K562 (cell line): ENCODE data around the gene TRMT2A. TPM values are rescaled to one million over a fixed set of nuclear protein-coding genes. Genes with fewer than 3 reads are reported as not detected.

Experiments
- BCOR ChIP-seq: fragments of 450-650 bp; IDR thresholded peaks from 2 replicates; pipeline ENCODE4 v1.6.1; 2016
- DMBX1 ChIP-seq: fragments of 250-450 bp; sonication (Bioruptor Pico); IDR thresholded peaks from 2 replicates; pipeline ENCODE4 v1.8.0; 2022; ENCODE audit warnings: inconsistent platforms, mild to moderate bottlenecking, moderate library complexity, borderline replicate concordance
- ESRRA ChIP-seq: fragments of 450-650 bp; IDR thresholded peaks from 2 replicates; pipeline ENCODE4 v1.6.1; 2014; ENCODE audit warnings: low read depth, mild to moderate bottlenecking, moderate library complexity, borderline replicate concordance
- PTRF ChIP-seq: fragments of 450-650 bp; IDR thresholded peaks from 2 replicates; pipeline ENCODE4 v1.6.1; 2016; ENCODE audit warnings: mild to moderate bottlenecking, missing genetic modification characterization, missing compliant biosample characterization
- SMC3 ChIP-seq: conservative IDR thresholded peaks from 2 replicates; pipeline ENCODE4 v1.6.1; 2011; ENCODE audit warnings: low read depth, low read length, improper control_type of control experiment; ENCODE audit not compliant: insufficient read depth
- SPI1 ChIP-seq: IDR thresholded peaks from 2 replicates; pipeline ENCODE4 v1.6.1; 2011; ENCODE audit warnings: low read depth, low read length, control low read depth, borderline replicate concordance
- TBP ChIP-seq: optimal IDR thresholded peaks from 2 replicates; pipeline ENCODE3; 2011; ENCODE audit warnings: low read depth, low read length, improper control_type of control experiment
- ZNF41 ChIP-seq: fragments of 250-450 bp; sonication (Bioruptor Pico); conservative IDR thresholded peaks from 2 replicates; pipeline ENCODE4 v1.4.0; 2020; ENCODE audit warnings: mild to moderate bottlenecking
- ZNF561 ChIP-seq: fragments of 450-650 bp; formaldehyde crosslinking; conservative IDR thresholded peaks from 2 replicates; pipeline ENCODE4 v1.4.0; 2020; ENCODE audit warnings: mild to moderate bottlenecking, moderate library complexity
- polyA plus RNA-seq, 8 experiments: library from polyadenylated mRNA; depleted of rRNA in 4 of 8; stranded (reverse) in 5 of 8; unstranded in 3 of 8; fragments of >200 nt; fragmentation: Nextera tagmentation in 2 of 8; fragmentation: Illumina TruSeq in 1 of 8; extraction: Ambion mirVana in 2 of 8; extraction: Trizol in 1 of 8; gene quantifications; 2 replicates each; pipeline versions ENCODE4 v1.2.1 to v1.2.3, GENCODE V29; 2011 to 2014; ENCODE audit warnings: inconsistent platforms in 1 of 8, missing spikeins in 1 of 8
- total RNA-seq, 7 experiments: library from RNA; depleted of rRNA in 6 of 7; stranded (reverse); fragments of >200 nt in 6 of 7; fragmentation: Illumina TruSeq in 2 of 7; extraction: Trizol in 2 of 7; gene quantifications; 2 replicates each; pipeline versions ENCODE4 v1.2.1 to v1.2.3, GENCODE V29; 2011 to 2021; ENCODE audit warnings: low replicate concordance in 1 of 7
- TF ChIP-seq, protein P1 (sequence below): fragments of 450-650 bp; IDR thresholded peaks from 2 replicates; pipeline ENCODE4 v1.6.1; 2017; ENCODE audit warnings: antibody characterized with exemption
- TF ChIP-seq, protein P2 (sequence below): sonication (generic); formaldehyde crosslinking; IDR thresholded peaks from 2 replicates; pipeline ENCODE4 v1.9.0; 2022; ENCODE audit warnings: mild to moderate bottlenecking, missing genetic modification reagents
- TF ChIP-seq, protein P3 (sequence below): fragments of 200-800 bp; sonication (Bioruptor generic); IDR thresholded peaks from 2 replicates; pipeline ENCODE4 v1.6.1; 2017; ENCODE audit warnings: missing genetic modification characterization, missing compliant biosample characterization
- TF ChIP-seq, protein P4 (sequence below): fragments of 250-450 bp; sonication (Bioruptor Pico); IDR thresholded peaks from 2 replicates; pipeline ENCODE4 v1.4.0; 2020; ENCODE audit warnings: mild to moderate bottlenecking, moderate library complexity, borderline replicate concordance
- TF ChIP-seq, protein P5 (sequence below): sonication (generic); formaldehyde crosslinking; IDR thresholded peaks from 2 replicates; pipeline ENCODE4 v1.8.0; 2022; ENCODE audit warnings: missing genetic modification reagents, mild to moderate bottlenecking, borderline replicate concordance
- TF ChIP-seq, protein P6 (sequence below): fragments of 250-450 bp; sonication (Bioruptor Pico); IDR thresholded peaks from 2 replicates; pipeline ENCODE4 v1.6.1; 2021; ENCODE audit warnings: mild to moderate bottlenecking

TRMT2A gene
- total and polyA plus RNA-seq, 9 of the 15 experiments (the other 6 are each of a cell fraction or from before 2014, with no cell fraction given) = 1.6 to 265 (median 140) TPM

DNA sequence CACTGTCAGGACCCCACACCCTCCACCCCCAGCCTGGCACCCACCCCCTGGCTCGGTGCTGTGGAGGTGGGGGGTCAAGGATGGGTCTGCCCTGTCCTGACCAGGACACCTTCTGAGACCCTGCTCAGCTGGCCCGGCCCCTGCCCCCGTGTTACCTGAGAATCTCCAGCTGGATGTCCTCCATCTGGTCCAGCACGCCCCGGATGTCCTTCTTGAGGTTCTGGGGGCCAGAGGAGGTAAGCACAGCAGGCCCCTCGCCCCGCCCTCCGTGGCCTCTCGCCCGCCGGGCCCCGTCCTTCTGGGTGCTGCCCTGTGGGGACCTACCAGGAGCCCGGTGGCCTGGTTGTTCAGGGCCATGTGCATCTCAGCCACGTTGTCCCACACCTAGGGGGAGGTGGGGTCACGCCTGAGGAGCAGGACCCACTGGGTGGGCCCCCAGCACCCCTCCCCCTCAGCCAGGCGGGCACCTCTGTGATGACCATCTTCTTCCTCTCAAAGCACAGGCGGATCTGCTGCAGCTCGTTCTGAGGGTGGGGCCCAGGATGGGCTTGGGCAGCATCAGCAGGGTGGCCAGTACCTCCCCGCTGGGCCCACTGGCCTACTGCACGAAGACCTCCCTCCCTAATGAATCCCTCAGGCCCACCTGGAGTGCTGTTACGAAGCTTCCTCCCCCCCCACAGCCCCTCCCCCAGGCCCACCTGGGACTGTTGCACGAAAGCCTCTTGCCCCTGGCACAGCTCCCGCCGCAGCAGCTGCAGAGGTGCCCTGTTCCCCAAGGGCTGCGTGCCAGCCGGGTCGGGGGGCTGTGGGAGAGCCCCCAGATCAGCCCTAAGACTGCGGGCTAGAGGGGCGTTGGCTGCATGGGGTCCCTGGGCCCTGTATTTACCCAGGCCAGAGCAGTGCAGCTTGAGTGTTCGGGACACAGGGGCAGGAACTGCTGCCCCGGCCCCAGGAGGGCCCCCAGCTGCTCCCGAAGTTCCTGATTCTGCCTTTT, 32.5 kb upstream of the TRMT2A start (continued):
- TF ChIP-seq, protein P1, sequence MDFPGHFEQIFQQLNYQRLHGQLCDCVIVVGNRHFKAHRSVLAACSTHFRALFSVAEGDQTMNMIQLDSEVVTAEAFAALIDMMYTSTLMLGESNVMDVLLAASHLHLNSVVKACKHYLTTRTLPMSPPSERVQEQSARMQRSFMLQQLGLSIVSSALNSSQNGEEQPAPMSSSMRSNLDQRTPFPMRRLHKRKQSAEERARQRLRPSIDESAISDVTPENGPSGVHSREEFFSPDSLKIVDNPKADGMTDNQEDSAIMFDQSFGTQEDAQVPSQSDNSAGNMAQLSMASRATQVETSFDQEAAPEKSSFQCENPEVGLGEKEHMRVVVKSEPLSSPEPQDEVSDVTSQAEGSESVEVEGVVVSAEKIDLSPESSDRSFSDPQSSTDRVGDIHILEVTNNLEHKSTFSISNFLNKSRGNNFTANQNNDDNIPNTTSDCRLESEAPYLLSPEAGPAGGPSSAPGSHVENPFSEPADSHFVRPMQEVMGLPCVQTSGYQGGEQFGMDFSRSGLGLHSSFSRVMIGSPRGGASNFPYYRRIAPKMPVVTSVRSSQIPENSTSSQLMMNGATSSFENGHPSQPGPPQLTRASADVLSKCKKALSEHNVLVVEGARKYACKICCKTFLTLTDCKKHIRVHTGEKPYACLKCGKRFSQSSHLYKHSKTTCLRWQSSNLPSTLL = no peak
- TF ChIP-seq, protein P2, sequence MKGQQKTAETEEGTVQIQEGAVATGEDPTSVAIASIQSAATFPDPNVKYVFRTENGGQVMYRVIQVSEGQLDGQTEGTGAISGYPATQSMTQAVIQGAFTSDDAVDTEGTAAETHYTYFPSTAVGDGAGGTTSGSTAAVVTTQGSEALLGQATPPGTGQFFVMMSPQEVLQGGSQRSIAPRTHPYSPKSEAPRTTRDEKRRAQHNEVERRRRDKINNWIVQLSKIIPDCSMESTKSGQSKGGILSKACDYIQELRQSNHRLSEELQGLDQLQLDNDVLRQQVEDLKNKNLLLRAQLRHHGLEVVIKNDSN (CRISPR knock-in tag) = 0 out of 2 replicates have a peak, but pooled peaks have one; percentile 4
- TF ChIP-seq, protein P3, sequence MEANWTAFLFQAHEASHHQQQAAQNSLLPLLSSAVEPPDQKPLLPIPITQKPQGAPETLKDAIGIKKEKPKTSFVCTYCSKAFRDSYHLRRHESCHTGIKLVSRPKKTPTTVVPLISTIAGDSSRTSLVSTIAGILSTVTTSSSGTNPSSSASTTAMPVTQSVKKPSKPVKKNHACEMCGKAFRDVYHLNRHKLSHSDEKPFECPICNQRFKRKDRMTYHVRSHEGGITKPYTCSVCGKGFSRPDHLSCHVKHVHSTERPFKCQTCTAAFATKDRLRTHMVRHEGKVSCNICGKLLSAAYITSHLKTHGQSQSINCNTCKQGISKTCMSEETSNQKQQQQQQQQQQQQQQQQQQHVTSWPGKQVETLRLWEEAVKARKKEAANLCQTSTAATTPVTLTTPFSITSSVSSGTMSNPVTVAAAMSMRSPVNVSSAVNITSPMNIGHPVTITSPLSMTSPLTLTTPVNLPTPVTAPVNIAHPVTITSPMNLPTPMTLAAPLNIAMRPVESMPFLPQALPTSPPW = no peak
- TF ChIP-seq DMBX1 (CRISPR knock-in tag) = no peak
- TF ChIP-seq, protein P4, sequence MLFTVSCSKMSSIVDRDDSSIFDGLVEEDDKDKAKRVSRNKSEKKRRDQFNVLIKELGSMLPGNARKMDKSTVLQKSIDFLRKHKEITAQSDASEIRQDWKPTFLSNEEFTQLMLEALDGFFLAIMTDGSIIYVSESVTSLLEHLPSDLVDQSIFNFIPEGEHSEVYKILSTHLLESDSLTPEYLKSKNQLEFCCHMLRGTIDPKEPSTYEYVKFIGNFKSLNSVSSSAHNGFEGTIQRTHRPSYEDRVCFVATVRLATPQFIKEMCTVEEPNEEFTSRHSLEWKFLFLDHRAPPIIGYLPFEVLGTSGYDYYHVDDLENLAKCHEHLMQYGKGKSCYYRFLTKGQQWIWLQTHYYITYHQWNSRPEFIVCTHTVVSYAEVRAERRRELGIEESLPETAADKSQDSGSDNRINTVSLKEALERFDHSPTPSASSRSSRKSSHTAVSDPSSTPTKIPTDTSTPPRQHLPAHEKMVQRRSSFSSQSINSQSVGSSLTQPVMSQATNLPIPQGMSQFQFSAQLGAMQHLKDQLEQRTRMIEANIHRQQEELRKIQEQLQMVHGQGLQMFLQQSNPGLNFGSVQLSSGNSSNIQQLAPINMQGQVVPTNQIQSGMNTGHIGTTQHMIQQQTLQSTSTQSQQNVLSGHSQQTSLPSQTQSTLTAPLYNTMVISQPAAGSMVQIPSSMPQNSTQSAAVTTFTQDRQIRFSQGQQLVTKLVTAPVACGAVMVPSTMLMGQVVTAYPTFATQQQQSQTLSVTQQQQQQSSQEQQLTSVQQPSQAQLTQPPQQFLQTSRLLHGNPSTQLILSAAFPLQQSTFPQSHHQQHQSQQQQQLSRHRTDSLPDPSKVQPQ = no peak
- TF ChIP-seq, protein P5, sequence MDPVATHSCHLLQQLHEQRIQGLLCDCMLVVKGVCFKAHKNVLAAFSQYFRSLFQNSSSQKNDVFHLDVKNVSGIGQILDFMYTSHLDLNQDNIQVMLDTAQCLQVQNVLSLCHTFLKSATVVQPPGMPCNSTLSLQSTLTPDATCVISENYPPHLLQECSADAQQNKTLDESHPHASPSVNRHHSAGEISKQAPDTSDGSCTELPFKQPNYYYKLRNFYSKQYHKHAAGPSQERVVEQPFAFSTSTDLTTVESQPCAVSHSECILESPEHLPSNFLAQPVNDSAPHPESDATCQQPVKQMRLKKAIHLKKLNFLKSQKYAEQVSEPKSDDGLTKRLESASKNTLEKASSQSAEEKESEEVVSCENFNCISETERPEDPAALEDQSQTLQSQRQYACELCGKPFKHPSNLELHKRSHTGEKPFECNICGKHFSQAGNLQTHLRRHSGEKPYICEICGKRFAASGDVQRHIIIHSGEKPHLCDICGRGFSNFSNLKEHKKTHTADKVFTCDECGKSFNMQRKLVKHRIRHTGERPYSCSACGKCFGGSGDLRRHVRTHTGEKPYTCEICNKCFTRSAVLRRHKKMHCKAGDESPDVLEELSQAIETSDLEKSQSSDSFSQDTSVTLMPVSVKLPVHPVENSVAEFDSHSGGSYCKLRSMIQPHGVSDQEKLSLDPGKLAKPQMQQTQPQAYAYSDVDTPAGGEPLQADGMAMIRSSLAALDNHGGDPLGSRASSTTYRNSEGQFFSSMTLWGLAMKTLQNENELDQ (CRISPR knock-in tag) = no peak
- no peak for TF ChIP-seq ZNF41 (CRISPR knock-in tag)
- no peak for TF ChIP-seq TBP
- no peak for TF ChIP-seq SPI1
- no peak for TF ChIP-seq BCOR
- no peak for TF ChIP-seq ESRRA
- no peak for TF ChIP-seq ZNF561 (CRISPR knock-in tag)
- TF ChIP-seq, protein P6, sequence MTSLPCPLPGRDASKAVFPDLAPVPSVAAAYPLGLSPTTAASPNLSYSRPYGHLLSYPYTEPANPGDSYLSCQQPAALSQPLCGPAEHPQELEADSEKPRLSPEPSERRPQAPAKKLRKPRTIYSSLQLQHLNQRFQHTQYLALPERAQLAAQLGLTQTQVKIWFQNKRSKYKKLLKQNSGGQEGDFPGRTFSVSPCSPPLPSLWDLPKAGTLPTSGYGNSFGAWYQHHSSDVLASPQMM (CRISPR knock-in tag) = no peak
- TF ChIP-seq SMC3 = no peak
- TF ChIP-seq PTRF = no peak
